Fibroblast of lung (primary cell): Measurements from ENCODE around the gene RAC2. TPM values are rescaled to one million over a fixed set of nuclear protein-coding genes. Genes with fewer than 3 reads are reported as not detected.

Source experiments
- DNase-seq, 2 donors: peaks; one replicate each; pipeline versions ENCODE4 v3.0.0 to v3.0.0-alpha.2; 2010; ENCODE audit warnings: low read depth in 2 of 2
- H2AFZ ChIP-seq: 2 replicates; pipeline ENCODE4 v1.5.1; 2012; ENCODE audit warnings: low read length, control low read depth, inconsistent platforms
- H3K27ac ChIP-seq: 2 replicates; pipeline ENCODE4 v1.5.1; 2011; ENCODE audit warnings: low read length, control low read depth; ENCODE audit not compliant: insufficient read depth
- H3K27me3 ChIP-seq: 2 replicates; pipeline ENCODE4 v1.5.1; 2011; ENCODE audit warnings: mild to moderate bottlenecking, low read length; ENCODE audit not compliant: control insufficient read depth, insufficient read depth
- H3K36me3 ChIP-seq: 2 replicates; pipeline ENCODE4 v1.5.1; 2011; ENCODE audit warnings: low read length; ENCODE audit not compliant: control insufficient read depth, insufficient read depth
- H3K4me1 ChIP-seq: 2 replicates; pipeline ENCODE4 v1.5.1; 2011; ENCODE audit warnings: low read length; ENCODE audit not compliant: control insufficient read depth, insufficient read depth; ENCODE audit errors: extremely low read depth
- H3K4me2 ChIP-seq: 2 replicates; pipeline ENCODE4 v1.5.1; 2011; ENCODE audit warnings: low read length, control low read depth; ENCODE audit not compliant: insufficient read depth; ENCODE audit errors: extremely low read depth
- H3K4me3 ChIP-seq, 4 experiments: fragments of 200-600 bp in 1 of 4; sonication (generic) in 1 of 4; replicated peaks in 1 of 4; 2 replicates each; pipeline ENCODE4 v1.5.1; 2011 to 2016; ENCODE audit warnings: low read length in 4 of 4, low read depth in 3 of 4, mild to moderate bottlenecking in 3 of 4, control low read depth in 2 of 4, inconsistent platforms in 1 of 4, mixed read lengths in 1 of 4; ENCODE audit not compliant: insufficient read depth in 1 of 4; ENCODE audit errors: control extremely low read depth in 1 of 4
- H3K79me2 ChIP-seq: 2 replicates; pipeline ENCODE4 v1.5.1; 2012; ENCODE audit warnings: mild to moderate bottlenecking, low read length, inconsistent platforms; ENCODE audit not compliant: control insufficient read depth, insufficient read depth
- H3K9ac ChIP-seq: 2 replicates; pipeline ENCODE4 v1.5.1; 2011; ENCODE audit warnings: mild to moderate bottlenecking, low read length, control low read depth; ENCODE audit not compliant: insufficient read depth
- H3K9me3 ChIP-seq: 2 replicates; pipeline ENCODE4 v1.5.1; 2012; ENCODE audit warnings: low read depth, low read length; ENCODE audit not compliant: control insufficient read depth, insufficient read depth
- H4K20me1 ChIP-seq: 2 replicates; pipeline ENCODE4 v1.5.1; 2011; ENCODE audit warnings: low read length; ENCODE audit not compliant: control insufficient read depth, insufficient read depth; ENCODE audit errors: extremely low read depth
- EZH2 ChIP-seq: IDR thresholded peaks from 2 replicates; pipeline ENCODE4 v1.5.1; 2012; ENCODE audit warnings: low read length, control low read depth, mild to moderate bottlenecking; ENCODE audit errors: missing control alignments
- polyA plus RNA-seq, 2 donors: library from polyadenylated mRNA; depleted of rRNA in 1 of 2; stranded (reverse) in 1 of 2; unstranded in 1 of 2; fragments of >200 nt; gene quantifications; 2 replicates each; pipeline ENCODE4 v1.2.1, GENCODE V29; 2011 to 2012; ENCODE audit warnings: missing spikeins in 1 of 2
- total RNA-seq: library from RNA; depleted of rRNA; stranded (reverse); fragments of >200 nt; gene quantifications from 2 replicates; pipeline ENCODE4 v1.2.1, GENCODE V29; 2014
- TF ChIP-seq, protein P1 (sequence below), 2 donors: IDR thresholded peaks in 1 of 2; conservative IDR thresholded peaks in 1 of 2; 1 replicate in 1 of 2; 2 replicates in 1 of 2; pipeline ENCODE4 v1.5.1; 2011 to 2012; ENCODE audit warnings: low read length in 2 of 2, control low read depth in 1 of 2, inconsistent platforms in 1 of 2, low read depth in 1 of 2, mild to moderate bottlenecking in 1 of 2

Gene RAC2
- total and polyA plus RNA-seq, 2 donors (not counting 1 experiment from before 2014, with no cell fraction given): 2.1 to 10.5 TPM

DNA sequence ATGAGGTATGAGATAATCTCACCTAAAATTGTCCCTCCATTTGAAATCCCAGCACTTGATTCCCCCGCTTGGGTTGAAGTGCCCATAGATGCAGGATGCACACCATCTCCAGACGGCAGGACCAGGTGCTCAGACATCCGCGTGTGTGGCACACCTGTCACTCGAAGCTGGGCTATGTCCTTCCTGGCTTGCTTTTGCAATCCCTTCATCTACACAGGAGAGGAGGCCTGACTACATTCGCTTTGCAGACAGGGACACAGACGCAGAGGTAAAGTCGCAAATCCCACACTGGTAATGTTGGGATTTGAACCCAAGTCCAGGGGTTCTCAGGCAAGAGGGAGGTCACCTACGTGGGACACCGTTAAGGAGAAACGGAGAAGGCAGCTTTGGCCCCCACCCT, 31.1 kb upstream of the RAC2 start:
- Histone ChIP-seq H3K36me3 (no peaks in the 10 kb centered on the region), H3K9ac (no peak overlapping the region), H2AFZ (no peak overlapping the region), H3K9me3 (no peaks in the 10 kb centered on the region), H3K79me2 (no peaks in the 10 kb centered on the region), H4K20me1 (no peaks in the 10 kb centered on the region), H3K27me3 (peaks cover 4% of the 10 kb centered on the region), H3K27ac (no peak overlapping the region), H3K4me2 (no peak overlapping the region), H3K4me1 (no peaks in the 10 kb centered on the region), H3K4me3 (no peak overlapping the region)
- TF ChIP-seq EZH2: no peak
- TF ChIP-seq, protein P1, sequence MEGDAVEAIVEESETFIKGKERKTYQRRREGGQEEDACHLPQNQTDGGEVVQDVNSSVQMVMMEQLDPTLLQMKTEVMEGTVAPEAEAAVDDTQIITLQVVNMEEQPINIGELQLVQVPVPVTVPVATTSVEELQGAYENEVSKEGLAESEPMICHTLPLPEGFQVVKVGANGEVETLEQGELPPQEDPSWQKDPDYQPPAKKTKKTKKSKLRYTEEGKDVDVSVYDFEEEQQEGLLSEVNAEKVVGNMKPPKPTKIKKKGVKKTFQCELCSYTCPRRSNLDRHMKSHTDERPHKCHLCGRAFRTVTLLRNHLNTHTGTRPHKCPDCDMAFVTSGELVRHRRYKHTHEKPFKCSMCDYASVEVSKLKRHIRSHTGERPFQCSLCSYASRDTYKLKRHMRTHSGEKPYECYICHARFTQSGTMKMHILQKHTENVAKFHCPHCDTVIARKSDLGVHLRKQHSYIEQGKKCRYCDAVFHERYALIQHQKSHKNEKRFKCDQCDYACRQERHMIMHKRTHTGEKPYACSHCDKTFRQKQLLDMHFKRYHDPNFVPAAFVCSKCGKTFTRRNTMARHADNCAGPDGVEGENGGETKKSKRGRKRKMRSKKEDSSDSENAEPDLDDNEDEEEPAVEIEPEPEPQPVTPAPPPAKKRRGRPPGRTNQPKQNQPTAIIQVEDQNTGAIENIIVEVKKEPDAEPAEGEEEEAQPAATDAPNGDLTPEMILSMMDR (conservative IDR thresholded peaks at IDR 0.05 in 1 of 2, IDR thresholded peaks at IDR 0.05 in 1 of 2; ENCODE audit: low read depth in 1 of 2, low read length in 2 of 2): no peak
- DNase-seq: no peak

DNA sequence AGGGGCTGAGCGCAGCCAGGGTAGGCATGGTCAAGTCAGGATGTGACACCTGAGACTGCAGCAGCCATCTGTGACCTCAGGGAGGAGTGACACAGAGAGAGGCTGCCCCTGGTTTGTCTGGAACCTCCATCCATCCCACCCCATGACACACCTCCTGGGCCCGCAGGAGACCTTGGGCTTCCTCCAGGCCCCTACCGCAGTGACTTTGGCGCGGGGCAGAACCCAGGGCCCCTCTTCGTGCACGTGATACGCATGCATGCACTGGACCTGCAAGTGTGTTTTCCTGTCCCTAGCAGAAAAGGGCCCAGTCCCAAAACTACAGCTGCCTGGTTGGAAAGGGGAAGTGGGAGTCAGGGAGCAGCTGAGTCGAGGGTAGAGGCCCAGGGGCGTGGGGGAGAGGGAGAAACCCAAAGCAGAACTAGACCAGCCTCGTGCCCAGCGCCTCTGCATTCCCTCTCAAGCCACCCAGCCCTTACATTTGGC, 30.4 kb upstream of the RAC2 start:
- Histone ChIP-seq H3K4me2 (no peak overlapping the region), H4K20me1 (no peaks in the 10 kb centered on the region), H3K27ac (no peak overlapping the region), H3K9me3 (no peaks in the 10 kb centered on the region), H3K4me3 (no peak overlapping the region), H3K79me2 (no peaks in the 10 kb centered on the region), H3K4me1 (no peaks in the 10 kb centered on the region), H3K36me3 (no peaks in the 10 kb centered on the region), H3K27me3 (peaks cover 4% of the 10 kb centered on the region), H2AFZ (no peak overlapping the region), H3K9ac (no peak overlapping the region)
- DNase-seq: no peak
- TF ChIP-seq, protein P1 (conservative IDR thresholded peaks at IDR 0.05 in 1 of 2, IDR thresholded peaks at IDR 0.05 in 1 of 2; ENCODE audit: low read depth in 1 of 2, low read length in 2 of 2): no peak
- TF ChIP-seq EZH2: no peak

DNA sequence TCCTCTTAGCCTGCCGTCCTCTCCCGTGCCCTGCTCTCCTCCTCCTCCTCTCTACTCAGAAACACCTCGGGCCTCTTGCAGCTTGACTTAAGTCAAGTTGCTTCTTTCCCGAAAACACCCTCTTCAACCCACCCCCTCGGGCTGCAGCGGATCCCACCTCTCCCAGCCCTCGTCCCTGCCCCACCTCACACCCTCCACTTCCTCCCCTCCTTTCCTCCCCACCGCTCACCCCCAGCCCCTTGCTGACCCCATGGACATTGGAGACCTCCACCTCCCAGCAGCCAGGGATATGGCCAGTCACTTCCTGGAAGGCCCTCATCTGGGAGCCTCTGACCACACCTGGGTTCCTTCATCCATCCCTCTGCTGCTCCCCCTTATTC, 29.8 kb upstream of the RAC2 start:
- Histone ChIP-seq H3K36me3 (no peaks in the 10 kb centered on the region), H3K27ac (no peak overlapping the region), H3K4me2 (no peak overlapping the region), H3K79me2 (no peaks in the 10 kb centered on the region), H2AFZ (no peak overlapping the region), H4K20me1 (no peaks in the 10 kb centered on the region), H3K4me3 (no peak overlapping the region), H3K27me3 (peaks cover 4% of the 10 kb centered on the region), H3K9ac (no peak overlapping the region), H3K9me3 (no peaks in the 10 kb centered on the region), H3K4me1 (no peaks in the 10 kb centered on the region)
- no peak for DNase-seq
- TF ChIP-seq EZH2: no peak
- TF ChIP-seq, protein P1 (conservative IDR thresholded peaks at IDR 0.05 in 1 of 2, IDR thresholded peaks at IDR 0.05 in 1 of 2; ENCODE audit: low read depth in 1 of 2, low read length in 2 of 2): no peak
